ENCODE measurements around the gene FERMT3.

FERMT3 gene

DNA sequence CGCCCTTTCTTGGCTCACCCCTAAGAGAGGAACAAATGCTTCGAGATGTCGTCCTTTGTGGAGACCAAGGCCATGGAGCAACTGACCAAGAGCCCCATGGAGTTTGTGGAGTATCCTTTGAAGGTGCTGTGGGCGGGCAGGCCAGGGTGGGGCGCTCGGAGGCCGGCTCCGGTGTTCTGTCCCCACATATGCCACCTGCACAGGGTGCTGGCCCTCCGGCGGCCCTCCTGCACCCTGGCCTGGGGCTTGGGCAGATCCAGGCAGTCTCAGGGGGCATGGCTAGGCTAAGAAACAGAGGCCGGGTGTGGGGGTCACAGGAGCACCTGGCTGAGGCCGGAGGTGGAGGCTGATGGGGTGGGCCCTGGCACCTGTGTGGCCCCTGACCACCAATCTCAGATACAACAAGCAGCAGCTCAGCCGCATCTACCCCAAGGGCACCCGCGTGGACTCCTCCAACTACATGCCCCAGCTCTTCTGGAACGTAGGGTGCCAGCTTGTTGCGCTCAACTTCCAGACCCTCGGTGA is 55.1 kb downstream of the FERMT3 start:
- no peak for DNase-seq (ENCODE audit: low read depth)
- H3K4me3 ChIP-seq (ENCODE audit: low read length) = no peak overlapping the region

DNA sequence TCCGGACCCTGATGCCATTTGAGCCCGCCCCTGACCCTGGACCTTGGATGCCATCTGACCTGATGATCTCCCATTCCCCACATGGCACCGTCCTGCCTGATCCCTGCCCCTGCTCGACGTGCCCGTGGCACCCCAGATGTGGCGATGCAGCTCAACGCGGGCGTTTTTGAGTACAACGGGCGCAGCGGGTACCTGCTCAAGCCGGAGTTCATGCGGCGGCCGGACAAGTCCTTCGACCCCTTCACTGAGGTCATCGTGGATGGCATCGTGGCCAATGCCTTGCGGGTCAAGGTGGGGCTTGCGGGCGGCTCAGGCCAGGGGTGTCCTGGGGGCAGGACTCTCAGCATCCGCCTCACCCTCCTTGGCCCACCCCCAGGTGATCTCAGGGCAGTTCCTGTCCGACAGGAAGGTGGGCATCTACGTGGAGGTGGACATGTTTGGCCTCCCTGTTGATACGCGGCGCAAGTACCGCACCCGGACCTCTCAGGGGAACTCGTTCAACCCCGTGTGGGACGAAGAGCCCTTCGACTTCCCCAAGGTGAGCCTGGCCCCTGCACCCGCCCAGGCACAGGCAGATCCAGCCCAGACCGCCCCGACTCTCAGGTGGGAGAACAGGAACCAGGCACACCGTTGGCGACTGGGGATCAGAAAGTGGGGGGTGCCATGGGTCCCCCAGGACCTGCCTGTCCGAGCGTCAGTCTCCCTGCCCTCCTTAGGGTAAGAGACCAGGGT is 55.9 kb downstream of the FERMT3 start:
- no peak overlapping the region for H3K4me3 ChIP-seq (ENCODE audit: low read length)
- DNase-seq (ENCODE audit: low read depth) = no peak
- TF ChIP-seq, protein P1, sequence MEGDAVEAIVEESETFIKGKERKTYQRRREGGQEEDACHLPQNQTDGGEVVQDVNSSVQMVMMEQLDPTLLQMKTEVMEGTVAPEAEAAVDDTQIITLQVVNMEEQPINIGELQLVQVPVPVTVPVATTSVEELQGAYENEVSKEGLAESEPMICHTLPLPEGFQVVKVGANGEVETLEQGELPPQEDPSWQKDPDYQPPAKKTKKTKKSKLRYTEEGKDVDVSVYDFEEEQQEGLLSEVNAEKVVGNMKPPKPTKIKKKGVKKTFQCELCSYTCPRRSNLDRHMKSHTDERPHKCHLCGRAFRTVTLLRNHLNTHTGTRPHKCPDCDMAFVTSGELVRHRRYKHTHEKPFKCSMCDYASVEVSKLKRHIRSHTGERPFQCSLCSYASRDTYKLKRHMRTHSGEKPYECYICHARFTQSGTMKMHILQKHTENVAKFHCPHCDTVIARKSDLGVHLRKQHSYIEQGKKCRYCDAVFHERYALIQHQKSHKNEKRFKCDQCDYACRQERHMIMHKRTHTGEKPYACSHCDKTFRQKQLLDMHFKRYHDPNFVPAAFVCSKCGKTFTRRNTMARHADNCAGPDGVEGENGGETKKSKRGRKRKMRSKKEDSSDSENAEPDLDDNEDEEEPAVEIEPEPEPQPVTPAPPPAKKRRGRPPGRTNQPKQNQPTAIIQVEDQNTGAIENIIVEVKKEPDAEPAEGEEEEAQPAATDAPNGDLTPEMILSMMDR (IDR thresholded peaks at IDR 0.05; ENCODE audit: insufficient read depth, low read depth, low read length, missing control alignments) = no peak

More for the DNA sequence above, 55.1 kb downstream of the FERMT3 start:
- TF ChIP-seq, protein P1 (IDR thresholded peaks at IDR 0.05; ENCODE audit: insufficient read depth, low read depth, low read length, missing control alignments) = no peak

DNA sequence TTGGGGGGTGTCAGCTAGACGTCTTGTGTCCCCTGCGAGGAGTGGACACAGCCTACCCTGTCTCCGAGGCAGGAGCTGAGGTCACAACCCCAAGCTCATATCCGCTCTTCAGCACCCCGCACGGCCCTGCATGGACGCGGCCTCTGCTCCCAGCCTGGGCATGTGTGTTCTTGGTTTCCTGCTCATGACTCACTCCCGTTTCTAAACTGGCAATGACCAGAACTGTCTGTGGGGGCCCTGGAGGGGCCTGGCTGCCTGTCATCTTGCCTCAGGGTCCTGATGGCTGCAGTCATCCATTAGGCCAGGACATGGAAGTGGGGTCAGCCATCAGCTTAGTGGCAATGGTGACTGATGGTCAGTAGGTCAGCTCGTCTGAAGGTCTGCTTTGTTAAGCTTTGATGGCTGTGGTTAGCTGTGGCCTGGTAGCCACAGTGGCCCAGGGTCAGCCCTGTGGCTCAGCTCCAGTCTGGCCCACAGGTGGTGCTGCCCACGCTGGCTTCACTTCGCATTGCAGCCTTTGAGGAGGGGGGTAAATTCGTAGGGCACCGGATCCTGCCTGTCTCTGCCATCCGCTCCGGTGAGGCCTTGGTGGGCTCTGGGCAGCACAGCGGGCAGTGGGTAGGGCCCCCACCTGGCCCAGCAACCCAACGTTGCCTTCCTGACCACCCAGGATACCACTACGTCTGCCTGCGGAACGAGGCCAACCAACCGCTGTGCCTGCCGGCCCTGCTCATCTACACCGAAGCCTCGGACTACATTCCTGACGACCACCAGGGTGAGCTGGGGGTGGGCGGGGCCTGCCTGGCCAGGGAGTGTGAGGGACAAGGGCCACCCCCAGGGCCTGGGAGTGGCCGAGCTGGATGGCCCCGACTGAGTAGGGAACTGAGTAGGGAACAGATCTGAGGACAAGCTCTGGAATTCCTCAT is 56.8 kb downstream of the FERMT3 start:
- H3K4me3 ChIP-seq (ENCODE audit: low read length) = no peak overlapping the region
- peak; percentile 74 for DNase-seq (ENCODE audit: low read depth)
- TF ChIP-seq, protein P1 (IDR thresholded peaks at IDR 0.05; ENCODE audit: insufficient read depth, low read depth, low read length, missing control alignments) = no peak

DNA sequence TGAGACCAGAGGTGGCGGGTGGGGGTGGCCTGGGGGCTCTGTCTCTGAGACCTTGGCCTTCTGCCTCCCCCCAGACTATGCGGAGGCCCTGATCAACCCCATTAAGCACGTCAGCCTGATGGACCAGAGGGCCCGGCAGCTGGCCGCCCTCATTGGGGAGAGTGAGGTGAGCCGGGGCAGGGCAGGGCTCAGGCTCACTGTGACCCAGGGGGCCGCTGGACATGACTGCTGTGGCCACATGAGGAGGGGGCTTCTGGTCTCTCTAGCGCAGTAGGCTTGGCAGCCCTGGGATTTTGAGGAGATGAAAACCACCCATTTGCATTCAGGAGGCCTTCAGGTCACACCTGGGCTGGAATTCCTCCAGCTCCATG is 57.4 kb downstream of the FERMT3 start:
- TF ChIP-seq, protein P1 (IDR thresholded peaks at IDR 0.05; ENCODE audit: insufficient read depth, low read depth, low read length, missing control alignments) = no peak
- H3K4me3 ChIP-seq (ENCODE audit: low read length) = no peak overlapping the region
- DNase-seq (ENCODE audit: low read depth) = no peak

DNA sequence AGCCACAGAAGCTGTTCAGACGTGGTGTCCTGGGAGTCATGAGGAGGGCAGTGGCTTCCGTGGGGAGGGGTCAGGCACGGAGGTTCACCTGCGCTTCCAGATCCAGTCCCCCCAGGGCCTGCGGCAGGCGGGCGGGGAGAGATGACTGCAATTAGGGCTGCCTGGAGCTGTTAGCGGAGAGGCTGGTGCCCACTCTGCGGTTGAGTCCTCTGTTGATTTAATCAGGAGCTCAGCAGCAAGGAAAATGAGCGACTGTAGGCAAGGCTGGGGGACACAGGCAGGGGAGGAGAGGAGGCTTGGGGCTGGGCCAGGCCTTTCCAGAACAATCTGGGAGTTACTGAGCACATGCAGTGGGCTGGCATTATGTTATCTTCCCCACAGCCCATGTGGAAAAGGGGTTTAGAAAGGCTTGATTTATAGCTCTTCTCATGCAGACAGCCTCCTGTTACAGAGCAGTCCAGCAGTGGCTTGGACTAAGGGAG is 57.9 kb downstream of the FERMT3 start:
- no peak for DNase-seq (ENCODE audit: low read depth)
- TF ChIP-seq, protein P1 (IDR thresholded peaks at IDR 0.05; ENCODE audit: insufficient read depth, low read depth, low read length, missing control alignments) = no peak
- no peak overlapping the region for H3K4me3 ChIP-seq (ENCODE audit: low read length)

DNA sequence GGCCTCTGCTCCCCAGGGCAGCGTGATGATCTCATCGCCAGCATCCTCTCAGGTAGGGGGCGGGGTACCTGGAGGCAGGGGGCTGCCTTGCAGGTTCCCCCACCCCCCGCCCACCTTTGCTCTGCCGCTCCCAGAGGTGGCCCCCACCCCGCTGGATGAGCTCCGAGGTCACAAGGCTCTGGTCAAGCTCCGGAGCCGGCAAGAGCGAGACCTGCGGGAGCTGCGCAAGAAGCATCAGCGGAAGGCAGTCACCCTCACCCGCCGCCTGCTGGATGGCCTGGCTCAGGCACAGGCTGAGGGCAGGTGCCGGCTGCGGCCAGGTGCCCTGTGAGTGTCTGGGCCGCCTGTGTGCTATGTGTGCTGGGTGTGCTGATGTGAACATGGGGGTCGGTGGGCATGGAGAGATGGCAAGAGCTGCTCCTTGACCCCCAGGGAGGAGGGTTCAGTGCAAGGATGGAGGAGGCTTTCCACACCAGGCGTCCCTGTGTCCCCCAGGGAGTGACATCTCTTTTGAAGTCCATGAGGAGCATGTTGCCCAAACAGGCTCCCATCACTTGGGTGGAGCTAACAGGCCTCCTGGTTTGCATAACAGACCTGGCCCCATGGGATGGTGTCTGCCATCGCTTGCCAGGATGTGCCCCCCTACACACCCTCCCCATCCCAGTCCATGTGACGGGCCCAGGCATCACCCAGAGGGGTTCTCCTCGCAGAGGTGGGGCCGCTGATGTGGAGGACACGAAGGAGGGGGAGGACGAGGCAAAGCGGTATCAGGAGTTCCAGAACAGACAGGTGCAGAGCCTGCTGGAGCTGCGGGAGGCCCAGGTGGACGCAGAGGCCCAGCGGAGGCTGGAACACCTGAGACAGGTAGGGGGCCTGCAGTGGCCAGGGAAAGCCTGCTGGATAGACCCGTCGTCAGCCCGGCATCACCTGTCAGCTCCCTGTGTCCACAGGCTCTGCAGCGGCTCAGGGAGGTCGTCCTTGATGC is 58.9 kb downstream of the FERMT3 start:
- no peak overlapping the region for H3K4me3 ChIP-seq (ENCODE audit: low read length)
- TF ChIP-seq, protein P1 (IDR thresholded peaks at IDR 0.05; ENCODE audit: insufficient read depth, low read depth, low read length, missing control alignments) = no peak
- no peak for DNase-seq (ENCODE audit: low read depth)
